Measurements from ENCODE around the gene LMLN.
"Not testable (repeated sequence)": the region's sequence is repeated elsewhere in the genome, so short reads cannot be mapped to it uniquely, and the experiment has no call there.

LMLN gene

GRCh38 chr3:197959891-197960693 lies at the start of gene LMLN:
Gene LMLN (plus strand): TSS chr3:197960217. CDS start chr3:197960246, 29 bp downstream.
- H3K27ac ChIP-seq = peak within 1 kb of the TSS; percentile 80
- peak; percentile 85 for DNase-seq (ENCODE audit: low read depth, low spot score)

- no peak for DNase-seq (ENCODE audit: low read depth, low spot score)
Observed at GRCh38 chr3:197912741-197913476, 47.1 kb upstream of the LMLN start.

GRCh38 chr3:197913641-197914380 lies 46.2 kb upstream of the LMLN start:
- no peak for DNase-seq (ENCODE audit: low read depth, low spot score)
- H3K27ac ChIP-seq = no peak overlapping the region

More at GRCh38 chr3:197912741-197913476, 47.1 kb upstream of the LMLN start:
- H3K27ac ChIP-seq = no peak overlapping the region

GRCh38 chr3:197921429-197922275 lies 38.4 kb upstream of the LMLN start:
- H3K27ac ChIP-seq; DNase-seq (ENCODE audit: low read depth, low spot score): not testable (repeated sequence)

- H3K27ac ChIP-seq = no peak overlapping the region
- DNase-seq (ENCODE audit: low read depth, low spot score) = no peak
Observed at GRCh38 chr3:197926418-197926817, 33.6 kb upstream of the LMLN start.

GRCh38 chr3:197927578-197927977 lies 32.4 kb upstream of the LMLN start:
- H3K27ac ChIP-seq; DNase-seq (ENCODE audit: low read depth, low spot score): not testable (repeated sequence)

- no peak for DNase-seq (ENCODE audit: low read depth, low spot score)
- no peak overlapping the region for H3K27ac ChIP-seq
Observed at GRCh38 chr3:197936819-197937384, 23.1 kb upstream of the LMLN start.

- DNase-seq (ENCODE audit: low read depth, low spot score) = no peak
- H3K27ac ChIP-seq = no peak overlapping the region
Observed at GRCh38 chr3:197940745-197941384, 19.2 kb upstream of the LMLN start.

GRCh38 chr3:197942956-197943556 lies 17.0 kb upstream of the LMLN start:
- DNase-seq (ENCODE audit: low read depth, low spot score) = no peak

GRCh38 chr3:197949191-197949777 lies 10.7 kb upstream of the LMLN start:
- H3K27ac ChIP-seq = peak overlapping the region; percentile 85
- DNase-seq (ENCODE audit: low read depth, low spot score) = no peak

More at GRCh38 chr3:197942956-197943556, 17.0 kb upstream of the LMLN start:
- no peak overlapping the region for H3K27ac ChIP-seq

- DNase-seq (ENCODE audit: low read depth, low spot score) = peak; percentile 64
- peak within 1 kb of the TSS; percentile 85 for H3K27ac ChIP-seq
Observed at GRCh38 chr3:197949778-197950676, 10.0 kb upstream of the LMLN start, which contains the start of gene RPL35A. Gene RPL35A (plus strand): TSS chr3:197950190. CDS start chr3:197950968, 778 bp downstream.

GRCh38 chr3:197950677-197951061 lies 9.3 kb upstream of the LMLN start:
- no peak for DNase-seq (ENCODE audit: low read depth, low spot score)
- H3K27ac ChIP-seq = peak overlapping the region; percentile 85

GRCh38 chr3:197951392-197951990 lies 8.5 kb upstream of the LMLN start:
- H3K27ac ChIP-seq = peak overlapping the region; percentile 85
- DNase-seq (ENCODE audit: low read depth, low spot score) = no peak

GRCh38 chr3:197952440-197952839 lies 7.6 kb upstream of the LMLN start:
- H3K27ac ChIP-seq = peak overlapping the region; percentile 85
- no peak for DNase-seq (ENCODE audit: low read depth, low spot score)

GRCh38 chr3:197953325-197953724 lies 6.7 kb upstream of the LMLN start:
- no peak for DNase-seq (ENCODE audit: low read depth, low spot score)
- H3K27ac ChIP-seq = peak overlapping the region; percentile 85

GRCh38 chr3:197953881-197954280 lies 6.1 kb upstream of the LMLN start:
- peak overlapping the region; percentile 85 for H3K27ac ChIP-seq
- no peak for DNase-seq (ENCODE audit: low read depth, low spot score)

All from epithelial cell of prostate (primary cell).